H1 (cell line): ENCODE data around the gene RIPK4.

Experiments
- CHD1 ChIP-seq: IDR thresholded peaks from 2 replicates; pipeline ENCODE4 v1.6.1; 2012; ENCODE audit warnings: low read depth, low read length, improper control_type of control experiment
- CTCF ChIP-seq, 3 experiments: IDR thresholded peaks; 1 replicate in 2 of 3; 2 replicates in 1 of 3; pipeline versions ENCODE4 v1.5.1 to v1.6.1; 2011; ENCODE audit warnings: low read length in 3 of 3, mild to moderate bottlenecking in 3 of 3, inconsistent platforms in 2 of 3, low read depth in 1 of 3, moderate library complexity in 1 of 3; ENCODE audit not compliant: insufficient read depth in 1 of 3; ENCODE audit errors: control extremely low read depth in 1 of 3
- FOSL1 ChIP-seq: IDR thresholded peaks from 2 replicates; pipeline ENCODE4 v1.6.1; 2011; ENCODE audit warnings: mild to moderate bottlenecking, low read depth, low read length, moderate library complexity; ENCODE audit not compliant: insufficient read depth
- KDM1A ChIP-seq: fragments of 200-600, 300-600 bp; sonication (generic); IDR thresholded peaks from 2 replicates; pipeline ENCODE4 v1.7.1; 2016; ENCODE audit warnings: mild to moderate bottlenecking, low read length, borderline replicate concordance
- POLR2A ChIP-seq, 2 experiments: IDR thresholded peaks; 1 replicate in 1 of 2; 2 replicates in 1 of 2; pipeline ENCODE4 v1.6.1; 2011; ENCODE audit warnings: low read depth in 2 of 2, low read length in 2 of 2, mild to moderate bottlenecking in 2 of 2; ENCODE audit errors: control extremely low read depth in 1 of 2
- POLR2AphosphoS5 ChIP-seq: IDR thresholded peaks from 2 replicates; pipeline ENCODE4 v1.6.1; 2011; ENCODE audit warnings: low read depth, low read length
- RAD21 ChIP-seq, 2 experiments: IDR thresholded peaks in 1 of 2; conservative IDR thresholded peaks in 1 of 2; 2 replicates each; pipeline ENCODE4 v1.6.1; 2011; ENCODE audit warnings: low read depth in 2 of 2, low read length in 2 of 2, improper control_type of control experiment in 1 of 2, inconsistent platforms in 1 of 2, mild to moderate bottlenecking in 1 of 2, moderate library complexity in 1 of 2
- SIRT6 ChIP-seq: IDR thresholded peaks from one replicate; pipeline ENCODE4 v1.7.1; 2012; ENCODE audit warnings: low read length, inconsistent platforms
- TCF12 ChIP-seq: IDR thresholded peaks from 2 replicates; pipeline ENCODE4 v1.6.1; 2011; ENCODE audit warnings: low read depth, mild to moderate bottlenecking, low read length

GRCh38 chr21:41813226-41813625 is 46.4 kb upstream of the RIPK4 start:
- TF ChIP-seq FOSL1 (no peak), KDM1A (no peak), CTCF (IDR thresholded peaks at IDR 0.05; ENCODE audit: control extremely low read depth in 1 of 3, insufficient read depth in 1 of 3, low read depth in 1 of 3, low read length in 3 of 3) (no peak), SIRT6 (no peak), TCF12 (no peak), POLR2AphosphoS5 (no peak), RAD21 (IDR thresholded peaks at IDR 0.05 in 1 of 2, conservative IDR thresholded peaks at IDR 0.05 in 1 of 2; ENCODE audit: low read depth in 2 of 2, low read length in 2 of 2) (no peak), POLR2A (IDR thresholded peaks at IDR 0.05; ENCODE audit: control extremely low read depth in 1 of 2, low read depth in 2 of 2, low read length in 2 of 2) (no peak), CHD1 (no peak)
